Right cardiac atrium (tissue), 5 donors: Measurements from ENCODE around the gene HNF4A. TPM values are rescaled to one million over a fixed set of nuclear protein-coding genes. Genes with fewer than 3 reads are reported as not detected.

Experiments used
- ATAC-seq, 2 donors: fragments of 200-7000 bp; cut with Tn5 transposase; one replicate each; pipeline versions ENCODE4 v1.8.0 to v1.9.1; 2020; ENCODE audit warnings: moderate library complexity in 2 of 2, mild to moderate bottlenecking in 1 of 2
- DNase-seq, 3 donors: peaks; one replicate each; pipeline ENCODE4 v3.0.0-alpha.2; 2020
- H3K27ac ChIP-seq: one replicate; pipeline ENCODE4 v1.5.1; 2013; ENCODE audit warnings: mild to moderate bottlenecking, low read length, control low read depth, moderate library complexity
- H3K27me3 ChIP-seq: one replicate; pipeline ENCODE4 v1.6.1; 2013; ENCODE audit not compliant: control insufficient read depth, insufficient read depth
- H3K4me1 ChIP-seq: one replicate; pipeline ENCODE4 v1.6.1; 2013; ENCODE audit warnings: low read length; ENCODE audit not compliant: control insufficient read depth, insufficient read depth
- H3K4me3 ChIP-seq: one replicate; pipeline ENCODE4 v1.5.1; 2013; ENCODE audit warnings: low read length, control low read depth
- H3K9me3 ChIP-seq: one replicate; pipeline ENCODE4 v1.6.1; 2013; ENCODE audit warnings: low read length; ENCODE audit not compliant: control insufficient read depth
- WGBS: extraction: QIAGEN DNeasy Blood & Tissue Kit; methylation state at CpG from one replicate; pipeline ENCODE4 v1.1.7; 2013; 5-methylcytosine and 5-hydroxymethylcytosine counted together
- intact Hi-C, 4 donors: fragments of 100-400 bp; cut with DNase I; formaldehyde crosslinking; loops; one replicate each; pipeline versions ENCODE4 v1.11.0 to v1.14.0; 2022 to 2023
- polyA plus RNA-seq: library from polyadenylated mRNA; stranded (reverse); fragments of 200-250 nt; gene quantifications from one replicate; pipeline ENCODE4 v1.2.3, GENCODE V29; 2013
- total RNA-seq, 4 donors: library from RNA; stranded (reverse); fragmentation: NEBNext Ultra II Directional; extraction: Animal tissue kit (Norgen Biotek cat#: 25700); gene quantifications; one replicate each; pipeline ENCODE4 v1.2.1, GENCODE V29; 2021
- donor health status: healthy with polysubstance abuse.
- donor health status: DM: no; HTN: yes; CAD: no.
- donor health status: DM: no; HTN: no; CAD: no.
- donor health status: DM: no; HTN: yes; CAD: no; lungs with severe emphysema.
- donor health status: DM: yes; HTN: yes; CAD: no.

Gene HNF4A
- total and polyA plus RNA-seq, 5 donors: 0.07 to 0.08 TPM; not detected in 3

- no peaks in the 10 kb centered on the region for H3K9me3 ChIP-seq
- DNase-seq (no peak), ATAC-seq (no peak)
- 72% methylated on average over 9 of the region's 9 CpGs for WGBS
- no peak overlapping the region for H3K4me3 ChIP-seq
- intact Hi-C loops: no loop called here
- no peaks in the 10 kb centered on the region for H3K27me3 ChIP-seq
- H3K27ac ChIP-seq: no peak overlapping the region
- no peaks in the 10 kb centered on the region for H3K4me1 ChIP-seq
Measured at GRCh38 chr20:44393608-44394451, 38.3 kb downstream of the HNF4A start.

DNA sequence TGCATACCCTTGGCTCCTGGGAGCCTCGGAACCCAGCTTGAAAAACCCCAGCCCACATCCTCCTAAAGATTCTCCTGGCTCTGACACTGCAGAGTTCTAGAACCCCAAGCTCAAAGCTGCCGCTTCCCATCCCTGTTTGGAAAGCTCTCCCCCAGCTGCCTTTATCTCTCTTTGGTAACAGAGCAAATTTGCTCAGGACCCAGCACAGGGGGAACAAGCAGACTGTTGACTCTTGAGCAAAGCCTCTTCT lies 38.9 kb downstream of the HNF4A start:
- DNase-seq (no peak), ATAC-seq (no peak)
- 68% methylated on average over 2 of the region's 2 CpGs for WGBS
- Histone ChIP-seq H3K27ac (no peak overlapping the region), H3K27me3 (no peaks in the 10 kb centered on the region), H3K4me3 (no peak overlapping the region), H3K4me1 (no peaks in the 10 kb centered on the region), H3K9me3 (no peaks in the 10 kb centered on the region)
- intact Hi-C loops: no loop called here

GRCh38 chr20:44394702-44395460 lies 39.4 kb downstream of the HNF4A start:
- Histone ChIP-seq H3K4me3 (no peak overlapping the region), H3K9me3 (no peaks in the 10 kb centered on the region), H3K27ac (no peak overlapping the region), H3K27me3 (no peaks in the 10 kb centered on the region), H3K4me1 (no peaks in the 10 kb centered on the region)
- ATAC-seq (peak in 1 of 2 donors; percentile 40), DNase-seq (peak in 2 of 3 donors; percentile 24 to 70)
- intact Hi-C loops: no loop called here
- 60% methylated on average over 15 of the region's 15 CpGs for WGBS

DNA sequence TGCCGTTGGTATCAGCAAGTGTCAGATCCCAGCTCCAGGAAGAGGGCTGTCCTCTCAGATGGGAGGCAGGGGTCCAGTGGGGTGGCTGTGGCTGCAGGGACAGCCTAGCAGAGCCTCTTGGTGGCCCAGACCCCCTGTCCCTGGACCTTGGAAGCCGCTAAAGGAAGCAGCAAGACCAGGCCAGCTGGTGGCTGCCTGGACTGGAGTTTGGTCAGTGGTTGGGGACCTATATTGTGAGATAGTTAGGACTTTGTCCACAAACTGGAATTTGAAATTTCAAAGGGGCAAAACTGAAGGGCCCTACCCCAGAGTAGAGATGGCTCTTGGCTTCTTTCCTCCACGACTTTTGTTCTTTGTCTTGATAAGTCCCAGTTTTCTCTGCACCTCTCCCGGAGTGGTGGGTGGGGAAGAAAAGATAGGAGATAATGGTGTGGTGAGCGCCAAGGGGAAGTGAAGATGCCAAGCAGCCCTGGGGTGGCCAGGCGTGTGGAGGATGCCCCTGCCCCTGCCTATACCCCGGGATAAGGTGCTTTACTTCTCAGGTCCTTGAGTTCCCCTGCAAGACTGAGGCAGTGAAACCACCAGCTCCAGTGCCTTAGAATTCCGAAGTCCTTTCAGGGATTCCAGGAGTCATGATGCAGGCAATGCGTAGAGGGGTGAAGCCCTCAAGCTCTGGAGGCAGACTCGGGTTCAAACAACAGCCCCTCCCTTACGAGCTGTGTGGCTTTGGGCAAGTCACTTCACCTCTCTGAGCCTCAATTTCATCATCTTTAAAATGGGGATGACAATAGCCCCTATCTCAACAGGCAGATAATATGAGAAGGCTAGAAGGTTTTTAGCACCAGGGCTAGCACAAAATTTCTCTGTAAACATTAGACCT lies 40.2 kb downstream of the HNF4A start:
- WGBS: 57% methylated on average over 11 of the region's 11 CpGs
- intact Hi-C loops: no loop called here
- no peak for DNase-seq
- no peaks in the 10 kb centered on the region for H3K9me3 ChIP-seq
- no peak for ATAC-seq
- no peaks in the 10 kb centered on the region for H3K27me3 ChIP-seq
- no peak overlapping the region for H3K4me3 ChIP-seq
- H3K27ac ChIP-seq: no peak overlapping the region
- H3K4me1 ChIP-seq: no peaks in the 10 kb centered on the region

DNA sequence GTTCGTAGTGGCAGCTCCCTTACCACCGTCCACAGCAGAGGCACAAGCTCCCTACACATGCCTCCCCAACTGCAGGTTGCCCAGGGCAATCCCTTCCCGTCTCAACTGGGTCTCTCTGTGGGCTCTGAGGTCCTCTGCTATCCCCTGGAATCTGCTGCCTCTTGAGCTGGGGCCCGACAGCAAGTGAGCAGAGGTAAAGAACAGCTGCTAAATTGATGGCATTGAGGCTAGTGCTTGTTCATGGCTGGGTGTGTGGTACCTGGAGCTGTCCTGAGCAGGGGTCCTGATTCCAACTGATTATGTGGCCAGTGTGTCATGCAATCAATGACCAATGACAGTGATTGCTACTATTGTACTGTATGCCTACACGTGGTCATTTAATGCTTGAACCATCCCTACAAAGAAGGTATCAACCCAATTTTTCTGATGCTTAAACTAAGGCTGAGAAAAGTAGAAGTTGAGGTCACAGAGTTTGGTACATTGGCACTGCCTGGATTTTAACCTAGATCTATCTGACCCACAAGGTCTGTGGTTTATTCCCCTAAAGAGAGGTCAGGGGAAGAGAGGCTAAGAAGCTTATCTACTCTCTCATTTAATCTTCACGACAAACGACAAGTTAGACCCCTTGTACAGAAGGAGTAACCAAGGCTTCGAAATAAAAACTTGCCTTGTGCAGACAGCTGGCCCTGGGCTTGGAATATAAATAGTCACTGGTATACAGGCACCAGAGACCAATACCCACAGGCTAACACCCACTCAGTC lies 41.1 kb downstream of the HNF4A start:
- no peaks in the 10 kb centered on the region for H3K9me3 ChIP-seq
- no peak for ATAC-seq
- no peaks in the 10 kb centered on the region for H3K4me1 ChIP-seq
- H3K4me3 ChIP-seq: no peak overlapping the region
- H3K27me3 ChIP-seq: no peaks in the 10 kb centered on the region
- DNase-seq: no peak
- 50% methylated on average over 8 of the region's 8 CpGs for WGBS
- intact Hi-C loops: no loop called here
- H3K27ac ChIP-seq: no peak overlapping the region

DNA sequence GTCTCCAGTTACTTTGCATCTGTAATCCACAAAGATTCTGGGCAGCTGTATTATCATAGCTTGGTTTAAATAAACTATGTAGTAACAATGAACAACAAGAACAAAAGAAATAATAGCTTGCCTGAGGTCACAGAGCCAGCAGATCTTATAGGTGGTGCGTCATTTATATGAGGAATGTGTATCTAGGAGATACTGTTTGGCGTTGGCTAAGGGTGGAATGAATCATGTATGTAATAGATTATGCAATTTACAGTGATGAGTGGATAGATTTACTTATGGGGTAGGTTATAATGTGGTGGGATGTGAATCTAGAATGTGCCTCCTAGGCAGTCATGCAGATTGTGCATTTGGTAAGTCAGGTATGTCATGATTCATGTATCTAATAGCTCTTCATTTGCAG lies 42.8 kb downstream of the HNF4A start:
- no peaks in the 10 kb centered on the region for H3K9me3 ChIP-seq
- no peak for DNase-seq
- ATAC-seq: no peak
- H3K27ac ChIP-seq: no peak overlapping the region
- WGBS: 62% methylated on average over 2 of the region's 2 CpGs
- H3K4me3 ChIP-seq: no peak overlapping the region
- H3K4me1 ChIP-seq: no peaks in the 10 kb centered on the region
- no peaks in the 10 kb centered on the region for H3K27me3 ChIP-seq
- intact Hi-C loops: no loop called here

- Histone ChIP-seq H3K4me3 (no peak overlapping the region), H3K27ac (no peak overlapping the region), H3K27me3 (no peaks in the 10 kb centered on the region), H3K4me1 (no peaks in the 10 kb centered on the region), H3K9me3 (no peaks in the 10 kb centered on the region)
- intact Hi-C loops: no loop called here
- WGBS: 76% methylated on average over 3 of the region's 3 CpGs
- no peak for DNase-seq
- ATAC-seq: no peak
Measured at GRCh38 chr20:44399446-44399845, 43.9 kb downstream of the HNF4A start.

- no peak for DNase-seq
Measured at GRCh38 chr20:44400671-44400969, 45.1 kb downstream of the HNF4A start.

DNA sequence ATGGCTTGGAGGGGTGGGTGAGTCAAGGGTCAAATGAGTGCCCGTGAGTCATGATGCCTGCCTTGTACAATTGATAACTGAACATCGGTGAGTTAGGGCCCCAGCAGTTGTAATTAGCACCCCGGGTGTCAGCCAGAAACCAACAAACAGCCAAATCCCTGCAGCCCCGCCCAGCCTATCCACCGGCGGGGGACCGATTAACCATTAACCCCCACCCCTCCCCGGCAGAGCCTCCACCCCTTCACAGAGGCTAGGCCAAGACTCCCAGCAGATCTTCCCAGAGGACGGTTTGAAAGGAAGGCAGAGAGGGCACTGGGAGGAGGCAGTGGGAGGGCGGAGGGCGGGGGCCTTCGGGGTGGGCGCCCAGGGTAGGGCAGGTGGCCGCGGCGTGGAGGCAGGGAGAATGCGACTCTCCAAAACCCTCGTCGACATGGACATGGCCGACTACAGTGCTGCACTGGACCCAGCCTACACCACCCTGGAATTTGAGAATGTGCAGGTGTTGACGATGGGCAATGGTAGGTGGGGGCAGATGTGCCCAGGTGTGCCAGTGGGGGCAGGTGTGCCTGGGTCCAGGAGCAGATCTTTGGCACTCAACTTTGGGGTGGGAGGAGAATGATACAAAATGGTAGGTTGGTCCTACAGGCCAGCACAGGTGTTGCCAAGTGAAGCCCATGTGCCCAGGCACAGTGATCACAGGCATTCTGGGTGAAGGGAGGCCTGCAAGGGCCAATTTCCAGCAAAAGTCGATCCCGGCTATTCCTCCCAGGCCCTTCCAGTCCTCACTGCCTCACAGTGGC lies 45.7 kb downstream of the HNF4A start:
- no peaks in the 10 kb centered on the region for H3K27me3 ChIP-seq
- no peak overlapping the region for H3K27ac ChIP-seq
- H3K9me3 ChIP-seq: no peaks in the 10 kb centered on the region
- ATAC-seq: peak in 1 of 2 donors; percentile 34
- WGBS: 78% methylated on average over 23 of the region's 23 CpGs
- intact Hi-C loops: no loop called here
- H3K4me3 ChIP-seq: no peak overlapping the region
- DNase-seq: no peak
- H3K4me1 ChIP-seq: no peaks in the 10 kb centered on the region

More at GRCh38 chr20:44400671-44400969, 45.1 kb downstream of the HNF4A start:
- H3K9me3 ChIP-seq: no peaks in the 10 kb centered on the region
- no peak for ATAC-seq
- H3K4me1 ChIP-seq: no peaks in the 10 kb centered on the region
- intact Hi-C loops: no loop called here
- no peaks in the 10 kb centered on the region for H3K27me3 ChIP-seq
- WGBS: 75% methylated on average over 5 of the region's 5 CpGs
- no peak overlapping the region for H3K4me3 ChIP-seq
- H3K27ac ChIP-seq: no peak overlapping the region

DNA sequence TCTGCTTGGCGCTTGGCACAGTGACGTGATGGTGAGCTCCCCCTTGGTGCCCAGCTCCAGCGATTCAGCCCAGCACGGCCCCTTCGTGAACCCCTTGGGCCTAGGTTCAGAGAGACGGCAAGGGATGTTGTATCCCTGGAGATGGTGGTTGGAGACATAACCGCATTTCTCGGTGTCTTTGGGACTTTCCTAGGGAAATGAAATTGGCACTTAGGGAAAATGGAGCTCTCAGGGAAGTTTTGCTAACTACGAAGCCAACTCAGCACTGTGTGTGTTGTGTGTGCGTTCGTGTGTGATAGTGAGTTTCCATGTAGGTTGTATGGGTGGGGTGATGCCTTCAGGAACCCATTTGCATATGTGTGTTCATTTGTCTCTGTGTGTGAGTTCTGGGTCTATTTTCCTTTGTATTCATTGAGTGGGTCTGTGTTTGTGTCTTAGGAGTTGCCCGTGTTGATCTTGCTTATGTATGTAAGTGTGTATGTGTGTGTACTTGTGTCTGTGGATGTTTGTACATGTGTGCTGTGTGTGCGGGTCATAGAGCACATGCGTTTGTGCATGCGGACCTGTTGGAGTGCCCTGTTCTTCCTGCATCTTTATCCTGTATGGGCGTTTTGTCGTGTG lies 46.4 kb downstream of the HNF4A start:
- Histone ChIP-seq H3K27ac (no peak overlapping the region), H3K4me3 (no peak overlapping the region), H3K27me3 (no peaks in the 10 kb centered on the region), H3K4me1 (no peaks in the 10 kb centered on the region), H3K9me3 (no peaks in the 10 kb centered on the region)
- intact Hi-C loops: no loop called here
- DNase-seq: no peak
- 91% methylated on average over 17 of the region's 17 CpGs for WGBS
- no peak for ATAC-seq
